Measurements from ENCODE around the gene PAPOLA.

- TF ChIP-seq POLR2A (IDR thresholded peaks at IDR 0.05; ENCODE audit: borderline replicate concordance, extremely low read depth, insufficient read depth, insufficient read length) = no peak
- TF ChIP-seq, protein P1, sequence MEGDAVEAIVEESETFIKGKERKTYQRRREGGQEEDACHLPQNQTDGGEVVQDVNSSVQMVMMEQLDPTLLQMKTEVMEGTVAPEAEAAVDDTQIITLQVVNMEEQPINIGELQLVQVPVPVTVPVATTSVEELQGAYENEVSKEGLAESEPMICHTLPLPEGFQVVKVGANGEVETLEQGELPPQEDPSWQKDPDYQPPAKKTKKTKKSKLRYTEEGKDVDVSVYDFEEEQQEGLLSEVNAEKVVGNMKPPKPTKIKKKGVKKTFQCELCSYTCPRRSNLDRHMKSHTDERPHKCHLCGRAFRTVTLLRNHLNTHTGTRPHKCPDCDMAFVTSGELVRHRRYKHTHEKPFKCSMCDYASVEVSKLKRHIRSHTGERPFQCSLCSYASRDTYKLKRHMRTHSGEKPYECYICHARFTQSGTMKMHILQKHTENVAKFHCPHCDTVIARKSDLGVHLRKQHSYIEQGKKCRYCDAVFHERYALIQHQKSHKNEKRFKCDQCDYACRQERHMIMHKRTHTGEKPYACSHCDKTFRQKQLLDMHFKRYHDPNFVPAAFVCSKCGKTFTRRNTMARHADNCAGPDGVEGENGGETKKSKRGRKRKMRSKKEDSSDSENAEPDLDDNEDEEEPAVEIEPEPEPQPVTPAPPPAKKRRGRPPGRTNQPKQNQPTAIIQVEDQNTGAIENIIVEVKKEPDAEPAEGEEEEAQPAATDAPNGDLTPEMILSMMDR (IDR thresholded peaks at IDR 0.05 in 2 of 3, conservative IDR thresholded peaks at IDR 0.05 in 1 of 3; ENCODE audit: borderline replicate concordance in 1 of 3, insufficient read depth in 1 of 3, low read depth in 2 of 3, low read length in 2 of 3) = no peak
- TF ChIP-seq EZH2phosphoT487 (IDR thresholded peaks at IDR 0.05; ENCODE audit: borderline replicate concordance) = no peak
- TF ChIP-seq RAD21 (IDR thresholded peaks at IDR 0.05; ENCODE audit: low read depth) = no peak
- no peak for TF ChIP-seq POLR2AphosphoS5 (IDR thresholded peaks at IDR 0.05; ENCODE audit: low read depth, low read length)
- TF ChIP-seq ZFX (IDR thresholded peaks at IDR 0.05) = no peak
- TF ChIP-seq, protein P2, sequence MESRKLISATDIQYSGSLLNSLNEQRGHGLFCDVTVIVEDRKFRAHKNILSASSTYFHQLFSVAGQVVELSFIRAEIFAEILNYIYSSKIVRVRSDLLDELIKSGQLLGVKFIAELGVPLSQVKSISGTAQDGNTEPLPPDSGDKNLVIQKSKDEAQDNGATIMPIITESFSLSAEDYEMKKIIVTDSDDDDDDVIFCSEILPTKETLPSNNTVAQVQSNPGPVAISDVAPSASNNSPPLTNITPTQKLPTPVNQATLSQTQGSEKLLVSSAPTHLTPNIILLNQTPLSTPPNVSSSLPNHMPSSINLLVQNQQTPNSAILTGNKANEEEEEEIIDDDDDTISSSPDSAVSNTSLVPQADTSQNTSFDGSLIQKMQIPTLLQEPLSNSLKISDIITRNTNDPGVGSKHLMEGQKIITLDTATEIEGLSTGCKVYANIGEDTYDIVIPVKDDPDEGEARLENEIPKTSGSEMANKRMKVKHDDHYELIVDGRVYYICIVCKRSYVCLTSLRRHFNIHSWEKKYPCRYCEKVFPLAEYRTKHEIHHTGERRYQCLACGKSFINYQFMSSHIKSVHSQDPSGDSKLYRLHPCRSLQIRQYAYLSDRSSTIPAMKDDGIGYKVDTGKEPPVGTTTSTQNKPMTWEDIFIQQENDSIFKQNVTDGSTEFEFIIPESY (IDR thresholded peaks at IDR 0.05; ENCODE audit: extremely low read depth, insufficient replicate concordance, low read length) = no peak
- TF ChIP-seq ELF1 (IDR thresholded peaks at IDR 0.05; ENCODE audit: borderline replicate concordance, low read depth) = no peak
- TF ChIP-seq EZH2 (IDR thresholded peaks at IDR 0.05) = no peak
- TF ChIP-seq, protein P3, sequence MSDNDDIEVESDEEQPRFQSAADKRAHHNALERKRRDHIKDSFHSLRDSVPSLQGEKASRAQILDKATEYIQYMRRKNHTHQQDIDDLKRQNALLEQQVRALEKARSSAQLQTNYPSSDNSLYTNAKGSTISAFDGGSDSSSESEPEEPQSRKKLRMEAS (IDR thresholded peaks at IDR 0.05) = no peak
These were observed 66.4 kb downstream of the PAPOLA start for GRCh38 chr14:96568621-96569020.

Measured in HCT116 (cell line).